GM19463 (cell line): ENCODE data around the gene HIVEP2.

ENCODE experiments used
- ATAC-seq: cut with Tn5 transposase; IDR thresholded peaks from one replicate; pipeline ENCODE4 v1.9.1; 2021; ENCODE audit warnings: mild to moderate bottlenecking, moderate library complexity; ENCODE audit not compliant: unreplicated experiment

Gene HIVEP2

GRCh38 chr6:142867355-142867801 is 77.6 kb downstream of the HIVEP2 start:
- no peak for ATAC-seq

- ATAC-seq = no peak
Measured at GRCh38 chr6:142863981-142864380, 81.0 kb downstream of the HIVEP2 start.

GRCh38 chr6:142861711-142862110 is 83.3 kb downstream of the HIVEP2 start:
- ATAC-seq = no peak

GRCh38 chr6:142860498-142860897 is 84.5 kb downstream of the HIVEP2 start:
- no peak for ATAC-seq

- no peak for ATAC-seq
Measured at GRCh38 chr6:142857796-142858555, 87.0 kb downstream of the HIVEP2 start.

- peak; percentile 42 for ATAC-seq
Measured at GRCh38 chr6:142857233-142857761, 87.7 kb downstream of the HIVEP2 start.

- peak; percentile 63 for ATAC-seq
Measured at GRCh38 chr6:142856624-142857232, 88.2 kb downstream of the HIVEP2 start.

- ATAC-seq = no peak
Measured at GRCh38 chr6:142855893-142856623, 88.9 kb downstream of the HIVEP2 start.

GRCh38 chr6:142854589-142855488 is 90.1 kb downstream of the HIVEP2 start:
- no peak for ATAC-seq

GRCh38 chr6:142853244-142854180 is 91.5 kb downstream of the HIVEP2 start:
- ATAC-seq = no peak

GRCh38 chr6:142851601-142852000 is 93.4 kb downstream of the HIVEP2 start:
- ATAC-seq = no peak

GRCh38 chr6:142850679-142851423 is 94.1 kb downstream of the HIVEP2 start:
- peak; percentile 36 for ATAC-seq

GRCh38 chr6:142848976-142849375 is 96.0 kb downstream of the HIVEP2 start:
- no peak for ATAC-seq

GRCh38 chr6:142848156-142848555 is 96.8 kb downstream of the HIVEP2 start:
- ATAC-seq = no peak

GRCh38 chr6:142846883-142847287 is 98.1 kb downstream of the HIVEP2 start:
- ATAC-seq = no peak

- ATAC-seq = no peak
Measured at GRCh38 chr6:142846459-142846831, 98.5 kb downstream of the HIVEP2 start.

- no peak for ATAC-seq
Measured at GRCh38 chr6:142845624-142846458, 99.1 kb downstream of the HIVEP2 start.

GRCh38 chr6:142845143-142845571 is 99.8 kb downstream of the HIVEP2 start:
- peak; percentile 27 for ATAC-seq
